IPS-11a (cell line): ENCODE results near the gene SLC16A13.
"Not testable (repeated sequence)": the region's sequence is repeated elsewhere in the genome, so short reads cannot be mapped to it uniquely, and the experiment has no call there.

Experiments used
- H3K4me3 ChIP-seq: one replicate; pipeline ENCODE4 v1.5.1; 2013; ENCODE audit warnings: low read depth, low read length, control low read depth

SLC16A13 gene

DNA sequence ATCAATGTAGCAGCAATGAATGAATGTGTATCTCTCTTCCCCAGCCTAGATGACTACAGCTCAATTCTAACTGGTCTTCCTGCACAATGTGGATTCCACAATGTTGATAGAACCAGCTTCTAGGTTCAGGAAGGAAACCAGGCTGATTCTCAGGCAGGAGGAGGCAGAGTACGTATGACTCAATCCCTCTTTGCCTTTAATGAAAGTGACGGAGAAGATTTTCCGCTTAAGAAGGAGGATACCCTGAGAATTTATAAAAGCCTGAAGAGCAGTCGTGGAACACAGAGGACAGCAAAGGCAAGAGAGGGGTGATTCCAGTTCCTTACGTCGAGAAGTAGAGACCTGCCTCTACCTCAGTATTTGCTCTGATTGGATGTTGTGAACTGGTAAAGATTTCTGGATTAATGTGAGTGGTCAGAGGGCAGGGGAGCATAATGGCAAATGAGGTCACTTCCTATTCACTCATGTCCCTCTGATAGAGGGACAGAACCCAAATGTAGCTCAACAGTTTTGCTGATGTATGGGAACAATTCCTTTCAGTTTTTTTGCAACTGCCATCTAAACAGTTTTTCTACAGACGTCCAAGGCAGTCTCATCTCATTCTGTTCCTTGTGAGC is 23.1 kb downstream of the SLC16A13 start:
- H3K4me3 ChIP-seq = no peak overlapping the region

DNA sequence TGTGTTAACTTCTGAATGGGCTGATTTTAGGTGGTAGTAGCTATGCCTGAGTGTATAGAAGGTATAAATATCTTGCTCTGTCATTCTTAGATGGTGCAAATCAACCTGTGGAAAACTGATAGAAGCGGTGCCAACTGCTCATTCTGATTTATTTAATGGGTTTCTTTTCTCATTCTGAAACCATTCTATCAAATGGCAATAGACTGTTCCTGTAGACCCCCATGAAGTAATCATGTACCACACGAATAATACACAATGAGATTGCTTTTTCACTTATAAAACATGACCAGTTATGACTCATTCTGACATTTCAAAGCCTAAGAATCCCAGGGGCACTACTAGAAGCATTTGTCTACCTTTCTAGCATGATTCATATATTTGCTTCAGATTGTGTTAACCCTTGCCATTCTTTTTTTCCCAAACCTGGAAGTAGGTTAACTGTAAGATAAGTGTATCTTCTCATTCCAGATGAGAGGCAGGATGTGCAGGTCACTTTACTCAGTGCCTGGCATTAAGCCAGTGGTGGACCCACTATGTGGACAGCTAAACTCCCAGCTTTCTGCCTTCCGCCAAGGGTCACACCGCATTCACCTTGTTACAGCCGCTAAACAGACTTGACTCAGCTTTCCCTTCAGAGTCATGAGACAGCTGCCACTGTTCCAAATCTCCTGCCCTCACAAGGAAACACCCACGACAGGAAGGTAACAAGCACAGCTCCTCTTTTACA is 24.5 kb downstream of the SLC16A13 start:
- H3K4me3 ChIP-seq = no peak overlapping the region

DNA sequence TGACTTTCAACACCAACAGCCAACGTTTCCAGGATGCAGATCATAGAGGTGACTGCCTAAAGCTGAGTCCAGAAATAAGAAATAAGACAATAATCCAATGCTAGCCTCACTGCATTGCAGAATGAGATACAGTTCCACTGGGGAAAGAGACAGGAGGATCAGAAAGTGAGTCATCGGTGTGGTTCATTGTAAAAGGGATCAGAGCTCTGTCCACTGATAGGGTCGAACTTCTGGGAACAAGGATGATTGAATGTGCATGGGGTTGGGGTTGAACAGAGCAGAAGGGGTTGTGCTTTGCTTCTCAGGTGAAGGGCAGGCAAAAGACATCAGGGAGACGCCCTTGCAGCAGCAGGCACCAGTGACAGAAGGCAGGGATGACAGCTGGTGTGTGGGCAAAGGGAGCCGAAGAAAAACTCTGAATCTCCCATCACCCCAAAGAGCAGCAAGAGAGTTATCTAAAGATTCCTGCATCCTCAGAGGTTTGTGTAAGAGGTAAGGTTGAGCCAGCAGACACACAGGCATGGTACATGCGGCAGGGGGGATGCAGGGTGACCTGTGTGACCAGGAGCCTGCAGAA is 27.8 kb downstream of the SLC16A13 start:
- H3K4me3 ChIP-seq = no peak overlapping the region

DNA sequence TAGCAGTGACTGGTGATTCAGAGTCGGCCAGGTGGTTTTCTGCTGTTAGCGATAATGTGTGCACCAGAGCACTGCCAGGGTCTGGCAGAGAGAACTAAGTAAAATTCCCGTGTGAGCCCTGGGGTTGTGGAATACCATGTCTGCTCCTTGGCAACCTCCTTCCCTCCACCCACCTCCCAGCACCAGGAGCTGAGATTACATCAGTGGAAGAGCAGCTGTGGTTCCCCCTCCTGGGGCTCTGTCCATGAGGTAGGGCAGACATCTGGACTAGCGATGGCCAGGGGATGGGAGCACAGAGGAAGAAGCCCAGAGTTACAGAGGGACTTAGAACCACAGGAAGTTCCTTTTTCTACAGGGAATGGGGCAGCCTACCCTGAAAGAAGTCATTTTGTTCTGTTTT is 28.4 kb downstream of the SLC16A13 start:
- no peak overlapping the region for H3K4me3 ChIP-seq

DNA sequence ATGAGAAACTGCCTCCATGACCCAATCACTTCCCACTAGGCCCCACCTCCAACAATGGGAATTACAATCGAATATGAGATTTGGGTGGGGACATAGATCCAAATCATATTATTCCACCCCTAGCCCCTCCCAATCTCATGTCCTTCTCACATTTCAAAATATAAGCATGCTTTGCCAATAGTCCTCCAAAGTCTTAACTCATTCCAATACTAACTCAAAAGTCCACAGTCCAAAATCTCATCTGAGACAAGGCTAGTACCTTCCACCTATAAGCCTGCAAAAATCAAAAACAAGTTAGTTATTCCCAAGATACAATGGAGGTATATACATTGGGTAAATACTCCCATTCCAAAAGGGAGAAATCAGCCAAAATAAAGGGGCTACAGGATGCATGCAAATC is 31.4 kb downstream of the SLC16A13 start:
- H3K4me3 ChIP-seq = no peak overlapping the region

DNA sequence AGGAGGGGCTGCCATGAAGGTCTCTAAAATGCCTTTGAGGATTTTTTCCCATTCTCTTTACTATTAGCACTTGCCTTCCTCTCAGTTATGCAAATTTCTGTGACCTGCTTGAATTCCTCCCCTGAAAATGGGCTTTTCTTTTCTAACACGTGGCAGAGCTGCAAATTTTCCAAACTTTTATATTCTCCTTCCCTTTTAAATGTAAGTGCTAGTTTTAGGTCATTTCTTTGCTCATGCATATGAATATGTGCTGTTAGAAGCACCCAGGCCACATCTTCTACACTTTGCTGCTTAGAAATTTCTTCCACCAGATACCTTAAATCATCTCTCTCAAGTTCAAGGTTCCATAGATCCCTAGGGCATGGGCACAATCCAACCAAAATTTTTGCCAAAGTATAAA is 32.5 kb downstream of the SLC16A13 start:
- H3K4me3 ChIP-seq = no peak overlapping the region

DNA sequence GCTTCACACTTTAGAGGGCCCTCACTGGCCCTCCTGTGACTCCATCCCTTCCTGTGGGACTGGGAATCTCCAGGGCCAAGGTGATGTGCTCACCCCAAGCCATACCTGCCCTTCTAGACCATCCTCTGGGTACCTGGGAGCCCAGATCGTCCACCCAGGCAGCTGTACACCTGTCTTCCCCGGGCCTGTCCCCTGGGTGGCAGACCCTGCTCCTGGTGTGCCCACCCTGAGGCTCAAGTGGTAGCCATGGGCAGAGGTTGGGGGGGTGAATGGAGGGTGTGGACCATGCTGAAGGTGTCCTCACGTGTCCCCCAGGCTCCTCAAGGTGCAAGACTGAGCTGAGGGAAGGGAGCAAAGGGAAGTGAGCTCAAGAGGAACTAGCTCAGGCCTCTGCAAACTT is 34.9 kb downstream of the SLC16A13 start:
- H3K4me3 ChIP-seq = no peak overlapping the region

DNA sequence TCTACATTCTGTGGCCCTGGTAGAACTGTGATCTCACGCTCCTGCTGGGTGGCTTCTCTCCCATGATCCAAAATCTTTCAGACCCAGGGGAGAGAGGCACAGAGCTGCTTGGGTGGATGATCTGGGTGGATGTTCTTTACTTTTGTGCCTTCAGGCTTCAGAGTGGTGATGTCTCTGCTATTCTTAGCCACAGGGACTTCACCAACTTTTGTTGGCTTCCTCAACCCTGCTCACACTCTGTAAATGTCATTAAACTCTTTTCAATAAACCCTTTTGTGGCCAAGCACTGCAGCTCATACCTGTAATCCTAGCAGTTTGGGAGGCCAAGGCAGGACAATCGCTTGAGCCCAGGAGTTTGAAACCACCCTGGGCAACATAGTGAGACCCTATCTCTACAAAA is 36.6 kb downstream of the SLC16A13 start:
- no peak overlapping the region for H3K4me3 ChIP-seq

DNA sequence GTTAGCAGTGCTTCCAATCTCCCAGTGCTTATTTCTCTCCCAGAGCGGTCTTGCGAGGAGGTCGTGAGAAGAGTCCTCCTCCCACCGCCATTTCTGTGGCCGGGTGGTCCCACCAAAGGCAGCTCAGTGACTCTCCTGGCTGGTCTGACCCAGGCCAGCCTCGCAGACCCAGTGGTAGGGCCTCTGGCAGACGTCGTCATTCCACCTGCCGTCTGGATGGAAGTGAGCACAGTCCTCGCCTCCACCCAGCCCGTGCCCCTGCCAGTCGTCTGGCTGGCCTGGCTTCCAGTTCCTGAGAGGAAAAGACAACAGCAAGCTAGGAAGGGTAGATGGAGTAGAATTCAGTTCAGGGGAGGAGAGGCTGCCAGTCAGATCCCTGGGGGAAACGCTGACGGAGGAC is 39.1 kb downstream of the SLC16A13 start:
- no peak overlapping the region for H3K4me3 ChIP-seq

DNA sequence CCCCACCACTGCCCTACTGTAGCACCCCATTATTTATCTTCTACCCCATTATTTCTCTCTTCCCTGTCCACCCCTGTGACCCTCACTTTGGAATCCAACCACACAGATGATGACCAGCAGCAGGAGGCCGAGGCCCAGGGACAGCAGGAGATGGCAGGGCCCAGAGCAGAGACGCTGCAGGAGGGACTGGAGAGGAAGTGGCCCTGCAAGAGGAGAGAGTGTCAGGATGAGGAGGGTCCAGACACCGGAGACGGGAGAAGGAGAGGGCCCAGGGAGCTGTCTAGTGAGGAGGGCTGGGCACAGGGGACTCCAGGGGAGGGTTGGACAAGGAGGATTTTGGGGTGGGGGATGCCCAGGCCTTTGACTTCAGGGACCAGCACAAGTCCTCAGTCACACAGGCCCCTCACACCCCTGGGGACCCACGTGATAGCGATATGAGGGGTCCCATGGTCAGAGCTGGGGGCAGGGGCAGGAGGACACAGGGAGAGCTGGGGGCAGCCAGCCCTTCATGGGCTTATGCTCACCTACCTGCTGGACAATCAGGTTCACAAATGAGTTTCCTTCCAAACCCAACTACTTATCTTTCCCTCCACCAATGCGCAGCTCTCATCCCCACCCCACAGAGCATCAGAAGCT is 42.2 kb downstream of the SLC16A13 start:
- H3K4me3 ChIP-seq = no peak overlapping the region

DNA sequence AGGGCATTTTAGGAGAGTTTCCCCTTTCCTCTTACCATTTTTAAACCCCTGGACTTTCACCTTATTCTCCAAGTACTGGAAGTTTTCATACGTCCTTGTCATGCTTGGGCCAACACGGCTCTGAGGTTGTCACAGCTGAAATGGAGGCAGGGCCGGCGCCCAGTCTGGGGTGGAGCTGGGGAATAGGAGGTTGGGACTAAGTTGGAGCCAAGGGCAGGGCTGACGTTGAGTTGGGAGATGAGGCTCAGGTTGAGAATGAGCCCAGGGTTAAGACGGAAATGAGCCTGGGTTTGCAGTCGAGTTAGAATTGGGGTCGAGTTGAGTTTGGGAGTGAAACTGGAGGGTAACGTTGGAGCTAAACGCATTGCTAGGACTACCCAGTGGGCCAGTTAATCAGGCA is 42.9 kb downstream of the SLC16A13 start:
- no peak overlapping the region for H3K4me3 ChIP-seq

DNA sequence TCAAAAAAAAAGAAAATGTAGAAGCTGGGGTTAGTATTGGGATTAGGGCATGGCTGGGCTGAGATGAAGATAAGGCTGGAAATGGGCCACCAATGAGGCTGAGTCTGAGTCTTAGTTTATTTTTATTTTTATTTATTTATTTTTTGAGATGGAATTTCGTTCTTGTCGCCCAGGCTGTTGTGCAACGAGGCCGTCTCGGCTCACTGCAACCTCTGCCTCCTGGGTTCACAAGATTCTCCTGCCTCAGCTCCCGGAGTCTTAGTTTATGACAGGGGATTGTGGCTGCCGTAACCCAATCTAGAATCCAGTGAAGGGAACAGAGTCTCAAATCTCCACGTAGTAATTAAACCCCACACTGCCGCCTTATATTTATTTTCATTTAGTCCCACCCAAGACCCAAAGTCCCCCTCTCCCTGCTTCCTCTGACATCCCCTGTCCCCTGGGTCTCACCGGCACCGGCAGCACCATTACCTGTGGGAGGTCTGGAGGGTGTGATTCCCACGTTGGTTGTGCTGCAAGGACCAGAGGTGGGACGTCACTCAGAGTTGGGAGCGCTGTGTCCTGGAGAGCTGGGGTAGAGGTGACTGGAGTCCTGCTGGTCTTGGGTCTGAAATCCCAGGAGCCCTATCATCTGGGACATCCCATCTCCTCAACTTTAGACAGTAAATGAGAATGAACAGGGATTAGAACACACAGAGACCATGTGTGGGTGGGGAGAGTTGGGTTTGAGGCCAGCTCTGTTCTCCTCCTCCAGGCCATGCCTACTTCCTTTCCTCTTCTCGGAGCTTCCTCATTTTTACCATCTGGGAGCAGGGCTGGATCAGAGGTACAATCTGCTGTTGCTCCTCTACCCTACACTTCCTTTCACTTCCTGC is 44.0 kb downstream of the SLC16A13 start, which contains the start of gene CLEC10A:
TSS of gene CLEC10A (minus strand) at position 671 of the 875 bp plus-strand sequence. CDS start 1,439 bp downstream, outside the sequence.
- H3K4me3 ChIP-seq = no peak within 1 kb of the TSS

DNA sequence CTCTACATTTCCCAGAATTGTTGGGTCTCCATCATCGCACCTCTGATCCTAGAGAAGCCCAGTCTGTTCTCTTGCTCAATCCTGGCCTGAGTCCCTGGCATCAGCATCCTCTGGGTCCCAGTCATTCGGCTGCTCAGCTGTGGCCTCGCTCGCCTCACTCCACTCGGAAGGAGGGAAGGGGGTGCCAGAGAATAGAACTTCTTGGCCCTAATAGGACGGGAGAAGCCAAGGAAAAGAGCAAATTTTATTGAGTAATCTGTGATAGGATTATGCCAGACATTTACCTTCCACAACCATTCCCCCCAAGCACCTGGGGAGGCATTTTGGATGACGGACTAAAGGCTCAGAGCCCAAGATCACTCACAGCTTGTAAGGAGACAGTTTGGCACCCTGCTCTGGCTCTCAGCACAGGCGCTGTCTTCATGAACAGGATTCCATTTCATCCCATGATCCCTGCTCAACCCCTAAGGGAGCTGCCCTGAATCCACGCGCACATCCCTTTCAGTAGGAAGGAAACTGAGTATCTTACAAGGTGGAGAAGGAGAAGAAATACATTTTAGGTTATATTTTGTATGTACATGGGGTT is 44.7 kb downstream of the SLC16A13 start:
- no peak overlapping the region for H3K4me3 ChIP-seq

DNA sequence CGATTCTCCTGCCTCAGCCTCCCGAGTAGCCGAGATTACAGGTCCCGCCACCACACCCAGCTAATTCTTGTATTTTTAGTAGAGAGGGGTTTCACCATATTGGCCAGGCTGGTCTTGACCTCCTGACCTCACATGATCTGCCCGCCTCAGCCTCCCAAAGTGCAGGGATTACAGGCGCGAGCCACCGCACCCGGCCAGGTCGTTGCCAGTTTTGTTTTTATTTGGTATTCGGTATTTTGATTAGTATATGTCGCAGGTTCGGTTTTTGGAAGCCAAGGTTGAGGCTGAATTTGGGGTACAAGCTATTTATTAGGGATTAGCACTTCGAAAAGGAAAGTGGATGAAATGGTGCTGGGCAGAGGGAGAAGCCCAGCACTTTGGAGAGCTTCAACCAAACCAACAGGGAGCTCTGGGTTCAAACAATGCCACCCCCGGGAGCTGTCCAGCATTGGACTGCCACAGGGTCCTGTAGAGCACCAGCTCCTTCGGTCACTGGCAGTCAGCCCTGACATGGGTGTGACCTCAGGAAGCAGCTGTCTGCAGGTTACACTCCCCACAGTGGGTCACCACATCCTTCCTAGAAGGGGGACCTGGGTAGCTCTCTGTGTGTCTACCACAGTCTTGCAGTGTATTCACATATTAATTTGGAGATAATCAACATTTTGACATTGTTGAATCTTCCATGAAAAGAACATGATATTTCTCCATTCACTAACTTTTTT is 45.7 kb downstream of the SLC16A13 start:
- H3K4me3 ChIP-seq = no peak overlapping the region

DNA sequence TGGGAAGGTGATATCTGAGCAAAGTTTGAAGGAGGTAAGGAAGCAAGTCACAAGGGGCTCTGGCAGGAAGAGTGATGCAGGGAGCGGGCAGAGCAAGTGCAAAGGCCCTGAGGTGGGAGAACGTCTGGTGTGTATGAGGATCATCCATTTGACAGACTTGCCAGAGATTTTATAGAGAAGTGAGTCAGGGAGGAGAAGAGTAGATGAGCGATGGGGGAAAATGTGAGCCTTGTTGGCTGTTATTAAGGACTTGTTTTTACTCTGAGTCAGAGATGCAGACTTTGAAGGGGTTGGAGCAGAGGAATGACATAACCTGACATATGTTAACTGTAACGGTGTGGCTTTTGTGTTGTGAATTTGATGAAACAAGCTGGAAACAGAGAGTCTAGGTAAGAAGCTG is 47.8 kb downstream of the SLC16A13 start:
- no peak overlapping the region for H3K4me3 ChIP-seq

DNA sequence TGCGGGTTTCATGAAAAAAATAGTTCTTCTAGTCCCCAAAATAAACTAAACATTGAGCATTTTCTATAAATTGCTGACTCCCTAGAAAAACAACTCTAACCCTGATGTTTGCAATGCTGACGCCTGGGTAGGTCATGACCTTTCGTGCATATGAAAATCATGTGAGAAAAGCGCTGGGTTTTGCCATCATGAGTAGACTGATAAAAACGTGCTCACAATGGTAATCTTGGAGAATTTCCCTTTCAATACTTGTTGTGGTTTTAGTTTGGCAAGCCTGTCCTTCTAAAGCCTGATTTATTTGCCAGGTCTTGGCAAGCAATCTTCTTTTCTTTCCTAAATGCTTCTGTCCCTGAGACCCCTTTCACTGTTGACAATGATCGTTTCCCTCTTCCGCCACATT is 48.3 kb downstream of the SLC16A13 start:
- H3K4me3 ChIP-seq = no peak overlapping the region

DNA sequence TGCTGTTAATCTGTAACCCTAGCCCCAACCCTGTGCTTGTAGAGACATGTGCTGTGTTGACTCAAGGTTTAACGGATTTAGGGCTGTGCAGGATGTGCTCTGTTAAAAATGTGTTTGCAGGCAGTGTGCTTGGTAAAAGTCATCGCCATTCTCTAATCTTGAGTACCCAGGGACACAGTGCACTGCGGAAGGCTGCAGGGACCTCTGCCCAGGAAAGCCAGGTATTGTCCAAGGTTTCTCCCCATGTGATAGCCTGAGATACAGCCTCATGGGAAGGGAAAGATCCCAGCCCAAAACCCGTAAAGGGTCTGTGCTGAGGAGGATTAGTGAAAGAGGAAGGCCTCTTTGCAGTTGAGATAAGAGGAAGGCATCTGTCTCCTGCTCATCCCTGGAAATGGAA is 52.6 kb downstream of the SLC16A13 start:
- H3K4me3 ChIP-seq = not testable (repeated sequence)

DNA sequence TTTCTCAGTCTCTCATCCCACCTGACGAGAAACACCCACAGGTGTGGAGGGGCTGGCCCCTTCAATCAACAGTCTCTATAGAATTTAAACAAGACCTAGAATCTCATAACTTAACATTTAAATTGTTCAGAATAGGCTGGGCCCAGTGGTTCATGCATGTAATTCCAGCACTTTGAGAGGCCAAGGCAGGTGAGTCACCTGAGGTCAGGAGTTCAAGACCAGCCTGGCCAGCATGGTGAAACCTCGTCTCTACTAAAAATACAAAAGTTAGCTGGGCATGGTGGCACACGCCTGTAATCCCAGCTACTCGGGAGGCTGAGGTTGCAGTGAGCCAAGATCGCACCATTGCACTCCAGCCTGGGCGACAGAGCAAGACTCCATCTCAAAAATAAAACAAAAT is 53.8 kb downstream of the SLC16A13 start:
- not testable (repeated sequence) for H3K4me3 ChIP-seq
